Measurements from ENCODE around the gene NLGN4X. TPM values are rescaled to one million over a fixed set of nuclear protein-coding genes. Genes with fewer than 3 reads are reported as not detected.

The NLGN4X gene
- total RNA-seq, 1 donor from 2014 or later, result not detected

- Mint-ChIP-seq H3K36me3 (ENCODE audit: unreplicated experiment) (no peaks in the 10 kb centered on the region), H3K4me1 (ENCODE audit: unreplicated experiment) (peaks cover 7% of the 10 kb centered on the region), H3K4me3 (ENCODE audit: unreplicated experiment) (peak overlapping the region; percentile 61), H3K9me3 (ENCODE audit: unreplicated experiment) (no peaks in the 10 kb centered on the region), H3K27ac (ENCODE audit: unreplicated experiment) (no peak overlapping the region), H3K27me3 (ENCODE audit: unreplicated experiment) (peaks cover 39% of the 10 kb centered on the region)
- DNase-seq (ENCODE audit: extremely low spot score, unreplicated experiment), result no peak
- no peak for TF ChIP-seq CTCF (IDR thresholded peaks at IDR 0.05)
Observed at GRCh38 chrX:6225288-6225910, 3.3 kb downstream of the NLGN4X start.

GRCh38 chrX:6223516-6223915 is 5.2 kb downstream of the NLGN4X start:
- Mint-ChIP-seq H3K4me3 (ENCODE audit: unreplicated experiment) (no peak overlapping the region), H3K27me3 (ENCODE audit: unreplicated experiment) (peaks cover 28% of the 10 kb centered on the region), H3K4me1 (ENCODE audit: unreplicated experiment) (peaks cover 7% of the 10 kb centered on the region), H3K27ac (ENCODE audit: unreplicated experiment) (no peak overlapping the region), H3K36me3 (ENCODE audit: unreplicated experiment) (no peaks in the 10 kb centered on the region), H3K9me3 (ENCODE audit: unreplicated experiment) (peaks cover 3% of the 10 kb centered on the region)
- TF ChIP-seq CTCF (IDR thresholded peaks at IDR 0.05), result no peak
- no peak for DNase-seq (ENCODE audit: extremely low spot score, unreplicated experiment)

GRCh38 chrX:6210230-6210629 is 18.4 kb downstream of the NLGN4X start:
- no peaks in the 10 kb centered on the region for H3K4me1 Mint-ChIP-seq (ENCODE audit: unreplicated experiment)
- H3K27ac Mint-ChIP-seq (ENCODE audit: unreplicated experiment), result no peak overlapping the region
- no peak for TF ChIP-seq CTCF (IDR thresholded peaks at IDR 0.05)
- no peak for DNase-seq (ENCODE audit: extremely low spot score, unreplicated experiment)
- H3K36me3 Mint-ChIP-seq (ENCODE audit: unreplicated experiment), result no peaks in the 10 kb centered on the region
- no peaks in the 10 kb centered on the region for H3K27me3 Mint-ChIP-seq (ENCODE audit: unreplicated experiment)
- no peak overlapping the region for H3K4me3 Mint-ChIP-seq (ENCODE audit: unreplicated experiment)
- peaks cover 12% of the 10 kb centered on the region for H3K9me3 Mint-ChIP-seq (ENCODE audit: unreplicated experiment)

- Mint-ChIP-seq H3K36me3 (ENCODE audit: unreplicated experiment) (no peaks in the 10 kb centered on the region), H3K4me3 (ENCODE audit: unreplicated experiment) (no peak overlapping the region), H3K4me1 (ENCODE audit: unreplicated experiment) (no peaks in the 10 kb centered on the region), H3K9me3 (ENCODE audit: unreplicated experiment) (peaks cover 12% of the 10 kb centered on the region), H3K27ac (ENCODE audit: unreplicated experiment) (no peak overlapping the region), H3K27me3 (ENCODE audit: unreplicated experiment) (no peaks in the 10 kb centered on the region)
- no peak for DNase-seq (ENCODE audit: extremely low spot score, unreplicated experiment)
- no peak for TF ChIP-seq CTCF (IDR thresholded peaks at IDR 0.05)
Observed at GRCh38 chrX:6203462-6204215, 25.0 kb downstream of the NLGN4X start.

- Mint-ChIP-seq H3K27me3 (ENCODE audit: unreplicated experiment) (no peaks in the 10 kb centered on the region), H3K4me3 (ENCODE audit: unreplicated experiment) (no peak overlapping the region), H3K9me3 (ENCODE audit: unreplicated experiment) (peaks cover 11% of the 10 kb centered on the region), H3K36me3 (ENCODE audit: unreplicated experiment) (no peaks in the 10 kb centered on the region), H3K4me1 (ENCODE audit: unreplicated experiment) (no peaks in the 10 kb centered on the region), H3K27ac (ENCODE audit: unreplicated experiment) (no peak overlapping the region)
- no peak for TF ChIP-seq CTCF (IDR thresholded peaks at IDR 0.05)
- DNase-seq (ENCODE audit: extremely low spot score, unreplicated experiment), result no peak
Observed at GRCh38 chrX:6199486-6199885, 29.2 kb downstream of the NLGN4X start.
